H9 (cell line): ENCODE data around the gene AGO1. TPM values are rescaled to one million over a fixed set of nuclear protein-coding genes. Genes with fewer than 3 reads are reported as not detected.

Experiments
- DNase-seq: peaks from one replicate; pipeline ENCODE4 v3.0.0-alpha.2; 2017
- H2AFZ ChIP-seq: one replicate; pipeline ENCODE4 v1.6.1; 2013; ENCODE audit warnings: mild to moderate bottlenecking, low read length, control low read depth, moderate library complexity
- H2AK5ac ChIP-seq: 2 replicates; pipeline ENCODE4 v1.6.1; 2013; ENCODE audit warnings: low read length, control low read depth, mixed read lengths; ENCODE audit not compliant: insufficient read length
- H2BK120ac ChIP-seq: one replicate; pipeline ENCODE4 v1.6.1; 2013; ENCODE audit warnings: low read depth, mild to moderate bottlenecking, low read length, control low read depth, inconsistent platforms; ENCODE audit not compliant: poor library complexity, severe bottlenecking
- H2BK12ac ChIP-seq: 2 replicates; pipeline ENCODE4 v1.6.1; 2013; ENCODE audit warnings: low read length, control low read depth, mixed read lengths, low read depth; ENCODE audit not compliant: insufficient read length
- H2BK15ac ChIP-seq: 2 replicates; pipeline ENCODE4 v1.6.1; 2013; ENCODE audit warnings: low read depth, low read length, control low read depth
- H2BK20ac ChIP-seq: one replicate; pipeline ENCODE4 v1.6.1; 2013; ENCODE audit warnings: low read depth, mild to moderate bottlenecking, low read length, control low read depth, inconsistent platforms; ENCODE audit not compliant: poor library complexity, severe bottlenecking
- H2BK5ac ChIP-seq: 2 replicates; pipeline ENCODE4 v1.6.1; 2013; ENCODE audit warnings: low read length, control low read depth, mixed read lengths; ENCODE audit not compliant: insufficient read length
- H3K14ac ChIP-seq: 2 replicates; pipeline ENCODE4 v1.6.1; 2013; ENCODE audit warnings: low read length, control low read depth; ENCODE audit not compliant: insufficient read depth
- H3K18ac ChIP-seq: 2 replicates; pipeline ENCODE4 v1.6.1; 2013; ENCODE audit warnings: low read depth, mild to moderate bottlenecking, mixed read lengths, low read length, control low read depth; ENCODE audit not compliant: insufficient read length
- H3K23ac ChIP-seq: 2 replicates; pipeline ENCODE4 v1.6.1; 2013; ENCODE audit warnings: low read length, control low read depth, mixed read lengths, low read depth; ENCODE audit not compliant: insufficient read length
- H3K23me2 ChIP-seq: 2 replicates; pipeline ENCODE4 v1.6.1; 2013; ENCODE audit warnings: low read depth, mild to moderate bottlenecking, mixed read lengths, low read length, control low read depth; ENCODE audit not compliant: insufficient read length, poor library complexity, severe bottlenecking
- H3K27ac ChIP-seq: 2 replicates; pipeline ENCODE4 v1.5.1; 2013; ENCODE audit warnings: low read length, control low read depth, mixed read lengths, low read depth; ENCODE audit not compliant: insufficient read length
- H3K27me3 ChIP-seq: 2 replicates; pipeline ENCODE4 v1.6.1; 2013; ENCODE audit warnings: low read length, control low read depth, inconsistent platforms; ENCODE audit not compliant: insufficient read depth
- H3K4ac ChIP-seq: 2 replicates; pipeline ENCODE4 v1.6.1; 2013; ENCODE audit warnings: low read depth, mild to moderate bottlenecking, control low read depth, inconsistent platforms, low read length, moderate library complexity
- H3K4me1 ChIP-seq: 2 replicates; pipeline ENCODE4 v1.6.1; 2013; ENCODE audit warnings: low read length, control low read depth, inconsistent platforms; ENCODE audit not compliant: insufficient read depth
- H3K4me2 ChIP-seq: 2 replicates; pipeline ENCODE4 v1.6.1; 2013; ENCODE audit warnings: low read length, control low read depth, mixed read lengths; ENCODE audit not compliant: insufficient read length, insufficient read depth
- H3K56ac ChIP-seq: 2 replicates; pipeline ENCODE4 v1.6.1; 2013; ENCODE audit warnings: low read depth, mild to moderate bottlenecking, mixed read lengths, low read length, control low read depth; ENCODE audit not compliant: insufficient read length
- H3K79me1 ChIP-seq: 2 replicates; pipeline ENCODE4 v1.6.1; 2013; ENCODE audit warnings: low read depth, mild to moderate bottlenecking, moderate library complexity, low read length, control low read depth, inconsistent platforms; ENCODE audit not compliant: insufficient read depth, poor library complexity, severe bottlenecking
- H3K79me2 ChIP-seq: 2 replicates; pipeline ENCODE4 v1.6.1; 2013; ENCODE audit warnings: low read length, control low read depth, inconsistent platforms; ENCODE audit not compliant: insufficient read depth
- H3K9ac ChIP-seq: 2 replicates; pipeline ENCODE4 v1.6.1; 2013; ENCODE audit warnings: low read length, control low read depth, mixed read lengths; ENCODE audit not compliant: insufficient read length; ENCODE audit errors: extremely low read depth
- H3K9me3 ChIP-seq: one replicate; pipeline ENCODE4 v1.6.1; 2013; ENCODE audit warnings: low read depth, low read length, inconsistent platforms; ENCODE audit not compliant: control insufficient read depth
- H3T11ph ChIP-seq: one replicate; pipeline ENCODE4 v1.6.1; 2013; ENCODE audit warnings: mild to moderate bottlenecking, low read length, control low read depth, inconsistent platforms
- H4K20me1 ChIP-seq: one replicate; pipeline ENCODE4 v1.6.1; 2013; ENCODE audit not compliant: control insufficient read depth, insufficient read length, insufficient read depth
- H4K5ac ChIP-seq: 2 replicates; pipeline ENCODE4 v1.6.1; 2013; ENCODE audit warnings: low read depth, mild to moderate bottlenecking, mixed read lengths, low read length, control low read depth; ENCODE audit not compliant: insufficient read length
- H4K8ac ChIP-seq: replicated peaks from 2 replicates; pipeline ENCODE4 v1.6.1; 2013; ENCODE audit warnings: low read length, control low read depth, mixed read lengths, low read depth; ENCODE audit not compliant: insufficient read length
- H4K91ac ChIP-seq: 2 replicates; pipeline ENCODE4 v1.6.1; 2013; ENCODE audit warnings: low read depth, mild to moderate bottlenecking, moderate library complexity, mixed read lengths, low read length, control low read depth; ENCODE audit not compliant: insufficient read length
- H3K27ac Mint-ChIP-seq, 3 experiments: 2 replicates in 2 of 3; 3 replicates in 1 of 3; pipeline ENCODE4 v1.8.0; 2020 to 2021; ENCODE audit warnings: mixed read lengths in 3 of 3, mild to moderate bottlenecking in 1 of 3, moderate library complexity in 1 of 3
- H3K27me3 Mint-ChIP-seq: 2 replicates; pipeline ENCODE4 v1.8.0; 2021; ENCODE audit warnings: low read depth, mild to moderate bottlenecking, moderate library complexity, mixed read lengths
- H3K36me3 Mint-ChIP-seq, 3 experiments: 2 replicates in 2 of 3; 3 replicates in 1 of 3; pipeline ENCODE4 v1.8.0; 2020 to 2021; ENCODE audit warnings: low read depth in 3 of 3, mixed read lengths in 3 of 3; ENCODE audit not compliant: insufficient read depth in 1 of 3
- H3K4me1 Mint-ChIP-seq, 2 experiments: 2 replicates each; pipeline ENCODE4 v1.8.0; 2020; ENCODE audit warnings: mixed read lengths in 2 of 2
- H3K4me3 Mint-ChIP-seq, 2 experiments: 2 replicates in 1 of 2; 3 replicates in 1 of 2; pipeline ENCODE4 v1.8.0; 2020 to 2021; ENCODE audit warnings: mild to moderate bottlenecking in 2 of 2, mixed read lengths in 2 of 2, moderate library complexity in 1 of 2
- H3K9me3 Mint-ChIP-seq, 2 experiments: 2 replicates in 1 of 2; 3 replicates in 1 of 2; pipeline ENCODE4 v1.8.0; 2020; ENCODE audit warnings: mild to moderate bottlenecking in 2 of 2, mixed read lengths in 2 of 2, moderate library complexity in 1 of 2
- CTCF ChIP-seq: fragments of 200-600 bp; sonication (generic); conservative IDR thresholded peaks from 3 replicates; pipeline ENCODE4 v1.8.0; 2021; ENCODE audit warnings: antibody characterized with exemption, mild to moderate bottlenecking
- WGBS: extraction: QIAGEN DNeasy Blood & Tissue Kit; methylation state at CpG from one replicate; pipeline ENCODE4 v1.1.7; 2013; ENCODE audit warnings: missing lambda C conversion rate, low lambda C conversion rate, mixed read lengths; ENCODE audit not compliant: insufficient read length; ENCODE audit errors: extremely low coverage; 5-methylcytosine and 5-hydroxymethylcytosine counted together
- total RNA-seq: library from RNA; stranded (reverse); gene quantifications from 2 replicates; pipeline ENCODE4 v1.2.1, GENCODE V29; 2021

Gene AGO1
- total RNA-seq, 1 experiment from 2014 or later = 74.2 TPM

- TF ChIP-seq CTCF = no peak
These were observed 22.3 kb upstream of the AGO1 start for GRCh38 chr1:35860696-35861095.

More at GRCh38 chr1:35860696-35861095, 22.3 kb upstream of the AGO1 start:
- no peak overlapping the region for H2BK20ac ChIP-seq
- no peak overlapping the region for H3K18ac ChIP-seq
- H2BK15ac ChIP-seq = no peak overlapping the region
- no CpG with 5 or more reads among the region's 3 CpGs for WGBS
- H4K20me1 ChIP-seq = no peaks in the 10 kb centered on the region
- Mint-ChIP-seq H3K27me3 (no peaks in the 10 kb centered on the region), H3K4me3 (no peak overlapping the region), H3K9me3 (no peaks in the 10 kb centered on the region), H3K4me1 (peaks cover 0 to 3% of the 10 kb centered on the region in 2 experiments; a peak in 1 of 4 replicates), H3K36me3 (peaks cover 0 to 7% (median 6%) of the 10 kb centered on the region in 3 experiments; a peak in 3 of 7 replicates), H3K27ac (no peak overlapping the region)
- H3K56ac ChIP-seq = no peak overlapping the region
- no peaks in the 10 kb centered on the region for H3K9me3 ChIP-seq
- no peaks in the 10 kb centered on the region for H3K4me1 ChIP-seq
- no peak overlapping the region for H3T11ph ChIP-seq
- no peak overlapping the region for H3K9ac ChIP-seq
- no peak overlapping the region for H3K4ac ChIP-seq
- H3K79me1 ChIP-seq = no peaks in the 10 kb centered on the region
- H3K14ac ChIP-seq = no peak overlapping the region
- no peak overlapping the region for H4K8ac ChIP-seq
- no peak overlapping the region for H2BK12ac ChIP-seq
- no peak overlapping the region for H2BK120ac ChIP-seq
- no peak overlapping the region for H3K23ac ChIP-seq
- no peak overlapping the region for H3K27ac ChIP-seq
- H4K91ac ChIP-seq = no peak overlapping the region
- H3K4me2 ChIP-seq = no peak overlapping the region
- H2BK5ac ChIP-seq = no peak overlapping the region
- no peaks in the 10 kb centered on the region for H3K79me2 ChIP-seq
- no peaks in the 10 kb centered on the region for H3K27me3 ChIP-seq
- H4K5ac ChIP-seq = no peak overlapping the region
- no peaks in the 10 kb centered on the region for H3K23me2 ChIP-seq
- DNase-seq = no peak
- H2AFZ ChIP-seq = no peak overlapping the region
- no peak overlapping the region for H2AK5ac ChIP-seq
